Measurements from ENCODE around the gene MXRA8. TPM values are rescaled to one million over a fixed set of nuclear protein-coding genes. Genes with fewer than 3 reads are reported as not detected.
"Not testable (repeated sequence)": the region's sequence is repeated elsewhere in the genome, so short reads cannot be mapped to it uniquely, and the experiment has no call there.

The MXRA8 gene
- total RNA-seq, 1 donor = 249 TPM

GRCh38 chr1:1318777-1319645 lies 39.3 kb downstream of the MXRA8 start:
- DNase-seq (ENCODE audit: low read depth) = no peak
- no peak overlapping the region for H3K4me3 ChIP-seq (ENCODE audit: low read depth, low read length)
- TF ChIP-seq CTCF (IDR thresholded peaks at IDR 0.05; ENCODE audit: insufficient read depth, low read depth, low read length) = no peak

DNA sequence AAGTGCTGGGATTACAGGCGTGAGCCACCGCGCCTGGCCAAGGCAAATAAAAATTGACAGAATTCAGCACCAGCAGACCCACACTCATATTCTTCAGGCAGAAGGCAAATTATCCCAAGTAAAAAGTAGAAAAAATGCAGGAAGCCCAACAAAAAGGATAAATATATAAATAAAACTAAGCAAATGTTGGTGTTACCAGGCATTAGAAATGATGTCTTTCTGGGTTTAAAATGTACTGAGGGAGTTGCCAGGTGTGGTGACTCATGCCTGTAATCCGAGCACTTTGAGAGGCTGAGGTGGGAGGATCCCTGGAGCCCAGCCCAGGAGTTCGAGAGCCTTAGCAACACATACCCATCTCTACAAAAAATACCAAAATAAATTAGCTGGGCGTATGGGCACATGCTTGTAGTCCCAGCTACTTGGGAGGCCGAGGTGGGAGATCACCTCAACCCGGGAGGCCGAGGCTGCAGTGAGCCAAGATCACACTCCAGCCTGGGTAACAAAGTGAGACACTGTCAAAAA lies 40.2 kb downstream of the MXRA8 start:
- DNase-seq (ENCODE audit: low read depth) = peak; percentile 93
- no peak for TF ChIP-seq CTCF (IDR thresholded peaks at IDR 0.05; ENCODE audit: insufficient read depth, low read depth, low read length)
- no peak overlapping the region for H3K4me3 ChIP-seq (ENCODE audit: low read depth, low read length)

- H3K4me3 ChIP-seq (ENCODE audit: low read depth, low read length) = no peak overlapping the region
- no peak for TF ChIP-seq CTCF (IDR thresholded peaks at IDR 0.05; ENCODE audit: insufficient read depth, low read depth, low read length)
- DNase-seq (ENCODE audit: low read depth) = no peak
Observed at GRCh38 chr1:1317420-1317819, 40.9 kb downstream of the MXRA8 start.

GRCh38 chr1:1316199-1316598 lies 42.2 kb downstream of the MXRA8 start:
- DNase-seq (ENCODE audit: low read depth); H3K4me3 ChIP-seq (ENCODE audit: low read depth, low read length): not testable (repeated sequence)

DNA sequence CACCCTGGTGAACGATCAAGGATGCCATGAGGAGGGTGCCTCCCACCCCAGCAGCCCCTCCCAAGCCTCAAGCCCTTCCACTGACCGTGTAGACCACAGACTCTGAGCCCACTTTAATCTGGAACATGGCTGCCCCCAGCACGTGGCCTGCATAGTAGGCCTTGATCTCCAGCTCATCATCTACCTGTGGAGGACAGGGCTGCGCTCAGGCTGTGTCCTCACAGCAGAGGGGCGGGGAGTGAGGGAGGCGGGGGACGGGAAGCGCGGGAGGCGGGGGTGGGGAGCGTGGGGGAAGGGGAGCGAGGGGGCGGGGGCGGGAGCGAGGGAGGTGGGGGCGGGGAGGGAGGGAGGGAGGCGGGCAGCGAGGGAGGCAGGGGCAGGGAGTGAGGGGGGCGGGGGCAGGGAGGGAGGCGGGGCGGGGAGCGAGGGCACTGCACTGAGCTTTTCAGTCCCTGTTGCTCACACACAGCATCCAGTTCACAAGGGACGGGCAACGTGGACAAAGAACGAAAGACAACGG lies 42.9 kb downstream of the MXRA8 start:
- H3K4me3 ChIP-seq (ENCODE audit: low read depth, low read length) = no peak overlapping the region
- no peak for TF ChIP-seq CTCF (IDR thresholded peaks at IDR 0.05; ENCODE audit: insufficient read depth, low read depth, low read length)
- no peak for DNase-seq (ENCODE audit: low read depth)

DNA sequence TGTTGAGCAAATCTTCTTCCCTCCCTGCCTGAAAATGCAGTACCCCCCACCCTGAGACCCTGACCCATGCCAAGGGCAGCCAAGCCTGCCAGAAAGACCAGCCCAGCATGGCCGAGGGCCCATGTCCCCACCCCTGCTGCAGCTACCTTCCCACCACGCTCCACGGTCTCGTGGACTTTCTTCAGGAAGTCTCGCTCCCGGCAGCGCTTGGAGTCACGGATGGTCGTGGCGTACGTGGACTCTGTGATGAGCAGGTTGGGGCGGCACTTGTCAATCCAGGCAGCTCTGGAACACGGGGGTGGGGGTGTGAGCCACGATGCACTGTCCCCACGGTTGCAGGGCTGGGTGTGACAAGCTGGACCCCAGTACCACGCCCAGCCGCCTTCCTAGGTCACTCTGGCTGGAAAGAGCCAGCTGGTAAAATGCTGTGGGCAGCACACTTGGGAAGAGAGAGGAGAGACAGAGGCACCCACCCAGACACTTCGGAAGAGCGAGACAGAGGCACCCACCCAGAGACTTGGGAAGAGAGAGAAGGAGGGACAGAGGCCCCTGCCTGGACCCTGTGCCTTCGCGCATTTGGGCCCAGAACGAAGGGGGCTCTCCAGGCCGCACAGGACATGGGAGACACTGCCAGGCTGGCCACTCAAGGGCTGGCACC lies 43.5 kb downstream of the MXRA8 start:
- DNase-seq (ENCODE audit: low read depth) = no peak
- no peak overlapping the region for H3K4me3 ChIP-seq (ENCODE audit: low read depth, low read length)
- no peak for TF ChIP-seq CTCF (IDR thresholded peaks at IDR 0.05; ENCODE audit: insufficient read depth, low read depth, low read length)

DNA sequence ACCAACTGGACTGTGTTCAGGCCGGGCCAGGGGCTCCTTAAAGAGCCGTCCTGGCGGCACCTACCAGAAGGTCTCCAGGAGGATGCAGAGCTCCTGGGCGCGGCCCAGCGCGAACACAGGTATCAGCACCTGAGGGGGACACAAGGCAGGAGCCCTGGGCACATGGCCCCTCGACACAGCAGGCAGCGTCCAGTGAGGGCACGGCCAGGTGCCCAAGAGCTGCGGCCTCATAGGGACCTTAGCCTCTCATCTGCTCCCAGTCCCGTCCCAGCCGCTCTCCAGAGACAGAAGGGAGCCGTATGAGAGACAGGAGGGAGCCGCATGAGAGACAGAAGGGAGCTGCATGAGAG lies 44.1 kb downstream of the MXRA8 start:
- no peak for TF ChIP-seq CTCF (IDR thresholded peaks at IDR 0.05; ENCODE audit: insufficient read depth, low read depth, low read length)
- no peak for DNase-seq (ENCODE audit: low read depth)
- H3K4me3 ChIP-seq (ENCODE audit: low read depth, low read length) = no peak overlapping the region

Data from fibroblast of villous mesenchyme (primary cell).